GM12874 (cell line): Measurements from ENCODE around the gene FGF16.

ENCODE experiments used
- CTCF ChIP-seq: IDR thresholded peaks from 2 replicates; pipeline ENCODE4 v1.5.1; 2011; ENCODE audit warnings: low read depth, mild to moderate bottlenecking, control low read depth, low read length, moderate library complexity; ENCODE audit not compliant: insufficient read depth

FGF16 gene

DNA sequence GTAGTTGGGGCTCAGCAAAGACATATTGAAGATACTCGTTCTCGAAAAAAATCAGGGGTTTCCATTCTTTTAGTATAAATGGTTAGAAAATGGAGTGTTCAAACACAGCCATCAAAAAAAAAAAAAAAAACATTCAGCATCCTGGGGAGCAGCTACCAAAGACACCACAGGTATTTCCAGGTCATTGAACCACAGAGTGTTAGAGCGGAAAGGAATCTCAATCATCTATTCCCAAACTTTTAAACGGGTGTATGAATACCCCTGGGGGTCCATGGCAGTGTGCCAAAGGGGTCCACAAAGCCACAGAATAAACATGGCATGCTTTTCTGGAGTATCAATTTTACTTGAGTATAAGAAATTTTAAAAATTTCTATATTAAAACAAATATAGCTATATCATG lies 6.9 kb upstream of the FGF16 start:
- no peak for TF ChIP-seq CTCF

DNA sequence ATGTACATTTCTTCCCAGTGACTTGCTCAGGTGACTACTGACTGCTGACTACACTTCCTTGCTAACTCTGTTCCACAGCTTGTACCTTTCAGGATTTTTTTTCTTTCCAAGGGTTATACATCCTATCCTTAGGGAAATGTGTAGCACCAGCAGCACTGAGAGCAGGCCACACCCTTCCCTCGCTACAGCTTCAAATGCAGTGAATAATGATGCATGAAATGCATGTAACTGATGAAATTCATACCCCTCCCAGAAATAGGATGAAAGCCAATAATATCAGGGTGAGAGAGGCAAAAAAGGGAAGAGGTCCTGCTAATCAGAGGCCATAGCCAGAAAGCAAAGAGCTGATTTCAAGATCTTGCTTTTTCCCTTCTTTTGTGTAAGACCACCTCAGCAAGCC lies 6.2 kb upstream of the FGF16 start:
- no peak for TF ChIP-seq CTCF

- no peak for TF ChIP-seq CTCF
Observed at GRCh38 chrX:77441479-77441878, 5.7 kb upstream of the FGF16 start.

GRCh38 chrX:77442728-77443127 lies 4.5 kb upstream of the FGF16 start:
- no peak for TF ChIP-seq CTCF

DNA sequence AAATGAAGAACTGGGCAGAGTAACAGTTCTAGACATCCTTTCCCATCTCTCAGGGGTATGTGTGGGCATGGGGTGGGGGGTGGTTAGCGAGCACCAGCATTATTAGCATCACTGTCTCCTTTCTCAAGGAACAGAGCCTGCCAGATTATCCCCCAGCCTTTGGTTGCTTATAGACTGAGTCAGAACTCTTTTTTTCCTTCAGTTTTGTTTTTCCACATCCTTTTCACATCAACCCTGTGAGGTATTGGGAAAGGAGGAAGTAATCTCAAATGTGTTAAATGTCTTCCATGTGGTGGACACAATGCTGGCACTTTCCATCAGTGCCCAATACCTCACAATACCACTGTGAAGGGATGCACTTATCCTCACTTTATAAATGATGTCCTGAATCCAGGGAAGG lies 3.1 kb upstream of the FGF16 start:
- TF ChIP-seq CTCF = no peak

DNA sequence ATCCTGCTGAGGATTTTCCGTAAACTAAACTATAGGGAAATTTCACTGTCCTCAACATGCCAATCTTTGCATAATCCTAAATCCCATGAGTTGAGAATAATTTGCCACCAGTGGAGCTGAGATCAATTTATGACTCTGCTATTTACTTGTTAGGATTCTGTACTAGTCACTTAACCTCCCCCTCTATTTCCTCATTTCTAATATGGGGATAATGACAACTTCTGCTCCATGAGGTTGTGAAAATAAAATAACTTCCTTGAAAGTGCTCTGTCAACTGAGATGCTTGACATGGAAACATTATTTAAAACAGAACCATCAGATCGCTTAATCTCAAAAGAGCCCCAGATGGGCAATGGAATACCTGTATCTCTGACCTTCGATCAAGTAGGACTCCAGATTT lies 2.6 kb upstream of the FGF16 start:
- no peak for TF ChIP-seq CTCF

- TF ChIP-seq CTCF = peak; percentile 44; the same call in 1 of the 2 replicates
Observed at GRCh38 chrX:77446029-77446585, 1.1 kb upstream of the FGF16 start.
